Vagina (tissue), 2 donors: ENCODE data around the gene ZNF469. TPM values are rescaled to one million over a fixed set of nuclear protein-coding genes. Genes with fewer than 3 reads are reported as not detected.

Experiments used
- DNase-seq, 2 donors: peaks; one replicate each; pipeline ENCODE4 v3.0.0-alpha.2; 2017; ENCODE audit errors: extremely low spot score in 2 of 2
- H3K27ac ChIP-seq: fragments of 200-600 bp; sonication (generic); one replicate; pipeline ENCODE4 v1.5.1; 2019
- H3K27me3 ChIP-seq: fragments of 200-600 bp; sonication (generic); one replicate; pipeline ENCODE4 v1.5.1; 2019
- H3K36me3 ChIP-seq, 2 donors: fragments of 200-600 bp; sonication (generic); one replicate each; pipeline ENCODE4 v1.5.1; 2017 to 2019
- H3K4me1 ChIP-seq: fragments of 200-600 bp; sonication (generic); one replicate; pipeline ENCODE4 v1.5.1; 2019
- H3K4me3 ChIP-seq, 2 donors: fragments of 200-600 bp; sonication (generic); 1 replicate in 1 of 2; 2 replicates in 1 of 2; pipeline ENCODE4 v1.5.1; 2016 to 2019
- H3K9me3 ChIP-seq: fragments of 200-600 bp; sonication (generic); one replicate; pipeline ENCODE4 v1.5.1; 2019
- POLR2A ChIP-seq, 2 donors: fragments of 450-650 bp; IDR thresholded peaks; one replicate each; pipeline ENCODE4 v1.6.1; 2017; ENCODE audit warnings: antibody characterized with exemption in 2 of 2, mild to moderate bottlenecking in 2 of 2, moderate library complexity in 2 of 2
- POLR2AphosphoS5 ChIP-seq, 2 donors: sonication (generic); formaldehyde crosslinking; IDR thresholded peaks; one replicate each; pipeline ENCODE4 v1.9.0; 2017; ENCODE audit warnings: antibody characterized with exemption in 2 of 2, mild to moderate bottlenecking in 2 of 2, low read depth in 1 of 2; ENCODE audit not compliant: insufficient read depth in 1 of 2
- intact Hi-C: fragments of 100-400 bp; cut with DNase I; formaldehyde crosslinking; loops from one replicate; pipeline ENCODE4 v1.15.1; 2023
- total RNA-seq: library from RNA; depleted of rRNA; stranded (reverse); fragments of >200 nt; gene quantifications from one replicate; pipeline ENCODE4 v1.2.3, GENCODE V29; 2016
- TF ChIP-seq, protein P1 (sequence below), 3 experiments: fragments of 450-650 bp in 2 of 3; fragments of 200-600 bp in 1 of 3; sonication (generic) in 1 of 3; IDR thresholded peaks; one replicate each; pipeline ENCODE4 v1.5.1; 2017 to 2019; ENCODE audit warnings: antibody characterized with exemption in 3 of 3, mild to moderate bottlenecking in 2 of 3, moderate library complexity in 2 of 3

ZNF469 gene
- total RNA-seq, 1 donor from 2014 or later = 2.2 TPM

GRCh38 chr16:88404769-88405168 lies 22.0 kb downstream of the ZNF469 start:
- DNase-seq = no peak
- H3K27ac ChIP-seq = peak overlapping the region; percentile 43
- no peak for TF ChIP-seq POLR2AphosphoS5 (IDR thresholded peaks at IDR 0.05; ENCODE audit: insufficient read depth in 1 of 2, low read depth in 1 of 2)
- no peak for TF ChIP-seq POLR2A (IDR thresholded peaks at IDR 0.05)
- TF ChIP-seq, protein P1, sequence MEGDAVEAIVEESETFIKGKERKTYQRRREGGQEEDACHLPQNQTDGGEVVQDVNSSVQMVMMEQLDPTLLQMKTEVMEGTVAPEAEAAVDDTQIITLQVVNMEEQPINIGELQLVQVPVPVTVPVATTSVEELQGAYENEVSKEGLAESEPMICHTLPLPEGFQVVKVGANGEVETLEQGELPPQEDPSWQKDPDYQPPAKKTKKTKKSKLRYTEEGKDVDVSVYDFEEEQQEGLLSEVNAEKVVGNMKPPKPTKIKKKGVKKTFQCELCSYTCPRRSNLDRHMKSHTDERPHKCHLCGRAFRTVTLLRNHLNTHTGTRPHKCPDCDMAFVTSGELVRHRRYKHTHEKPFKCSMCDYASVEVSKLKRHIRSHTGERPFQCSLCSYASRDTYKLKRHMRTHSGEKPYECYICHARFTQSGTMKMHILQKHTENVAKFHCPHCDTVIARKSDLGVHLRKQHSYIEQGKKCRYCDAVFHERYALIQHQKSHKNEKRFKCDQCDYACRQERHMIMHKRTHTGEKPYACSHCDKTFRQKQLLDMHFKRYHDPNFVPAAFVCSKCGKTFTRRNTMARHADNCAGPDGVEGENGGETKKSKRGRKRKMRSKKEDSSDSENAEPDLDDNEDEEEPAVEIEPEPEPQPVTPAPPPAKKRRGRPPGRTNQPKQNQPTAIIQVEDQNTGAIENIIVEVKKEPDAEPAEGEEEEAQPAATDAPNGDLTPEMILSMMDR (IDR thresholded peaks at IDR 0.05) = no peak
- no peak overlapping the region for H3K4me3 ChIP-seq
- no peaks in the 10 kb centered on the region for H3K36me3 ChIP-seq
- intact Hi-C loops = no loop called here
- no peaks in the 10 kb centered on the region for H3K9me3 ChIP-seq
- no peaks in the 10 kb centered on the region for H3K27me3 ChIP-seq
- H3K4me1 ChIP-seq = peaks cover 25% of the 10 kb centered on the region

GRCh38 chr16:88405216-88406060 lies 22.7 kb downstream of the ZNF469 start:
- H3K4me1 ChIP-seq = peaks cover 25% of the 10 kb centered on the region
- H3K36me3 ChIP-seq = no peaks in the 10 kb centered on the region
- H3K9me3 ChIP-seq = no peaks in the 10 kb centered on the region
- DNase-seq = no peak
- no peaks in the 10 kb centered on the region for H3K27me3 ChIP-seq
- TF ChIP-seq POLR2A (IDR thresholded peaks at IDR 0.05) (no peak), POLR2AphosphoS5 (IDR thresholded peaks at IDR 0.05; ENCODE audit: insufficient read depth in 1 of 2, low read depth in 1 of 2) (peak in 1 of 2 donors; percentile 10)
- peak overlapping the region; percentile 21 to 41 for H3K4me3 ChIP-seq
- peak overlapping the region; percentile 43 for H3K27ac ChIP-seq
- intact Hi-C loops = no loop called here

GRCh38 chr16:88406096-88407041 lies 23.6 kb downstream of the ZNF469 start:
- intact Hi-C loops = no loop called here
- TF ChIP-seq, protein P1 (IDR thresholded peaks at IDR 0.05) = no peak
- no peak for TF ChIP-seq POLR2AphosphoS5 (IDR thresholded peaks at IDR 0.05; ENCODE audit: insufficient read depth in 1 of 2, low read depth in 1 of 2)
- TF ChIP-seq POLR2A (IDR thresholded peaks at IDR 0.05) = no peak
- Histone ChIP-seq H3K36me3 (no peaks in the 10 kb centered on the region), H3K9me3 (no peaks in the 10 kb centered on the region), H3K27ac (peak overlapping the region; percentile 43), H3K4me1 (peaks cover 25% of the 10 kb centered on the region), H3K27me3 (no peaks in the 10 kb centered on the region), H3K4me3 (peak overlapping the region; percentile 21 to 41)
- DNase-seq = no peak

GRCh38 chr16:88407042-88407420 lies 24.3 kb downstream of the ZNF469 start:
- H3K27me3 ChIP-seq = no peaks in the 10 kb centered on the region
- no peak overlapping the region for H3K27ac ChIP-seq
- TF ChIP-seq POLR2A (IDR thresholded peaks at IDR 0.05) (no peak), POLR2AphosphoS5 (IDR thresholded peaks at IDR 0.05; ENCODE audit: insufficient read depth in 1 of 2, low read depth in 1 of 2) (no peak)
- TF ChIP-seq, protein P1 (IDR thresholded peaks at IDR 0.05) = no peak
- intact Hi-C loops = no loop called here
- no peak overlapping the region for H3K4me3 ChIP-seq
- H3K4me1 ChIP-seq = peaks cover 25% of the 10 kb centered on the region
- no peak for DNase-seq
- H3K36me3 ChIP-seq = no peaks in the 10 kb centered on the region
- H3K9me3 ChIP-seq = no peaks in the 10 kb centered on the region

- H3K9me3 ChIP-seq = no peaks in the 10 kb centered on the region
- no peak for TF ChIP-seq POLR2AphosphoS5 (IDR thresholded peaks at IDR 0.05; ENCODE audit: insufficient read depth in 1 of 2, low read depth in 1 of 2)
- TF ChIP-seq, protein P1 (IDR thresholded peaks at IDR 0.05) = no peak
- TF ChIP-seq POLR2A (IDR thresholded peaks at IDR 0.05) = no peak
- intact Hi-C loops = no loop called here
- H3K4me1 ChIP-seq = peaks cover 25% of the 10 kb centered on the region
- no peak overlapping the region for H3K4me3 ChIP-seq
- H3K27ac ChIP-seq = no peak overlapping the region
- H3K36me3 ChIP-seq = no peaks in the 10 kb centered on the region
- no peak for DNase-seq
- no peaks in the 10 kb centered on the region for H3K27me3 ChIP-seq
These were observed 25.0 kb downstream of the ZNF469 start for GRCh38 chr16:88407807-88408206.
